ENCODE results near the gene RYR3.

Gene RYR3

GRCh38 chr15:33539825-33540573, 229.2 kb downstream of the RYR3 start:
- peaks cover 2% of the 10 kb centered on the region for H3K27me3 ChIP-seq (replicated peaks; ENCODE audit: control insufficient read depth, insufficient read depth, low read length)
- H3K4me3 ChIP-seq (replicated peaks; ENCODE audit: low read depth, low read length): no peak overlapping the region
- TF ChIP-seq, protein P1, sequence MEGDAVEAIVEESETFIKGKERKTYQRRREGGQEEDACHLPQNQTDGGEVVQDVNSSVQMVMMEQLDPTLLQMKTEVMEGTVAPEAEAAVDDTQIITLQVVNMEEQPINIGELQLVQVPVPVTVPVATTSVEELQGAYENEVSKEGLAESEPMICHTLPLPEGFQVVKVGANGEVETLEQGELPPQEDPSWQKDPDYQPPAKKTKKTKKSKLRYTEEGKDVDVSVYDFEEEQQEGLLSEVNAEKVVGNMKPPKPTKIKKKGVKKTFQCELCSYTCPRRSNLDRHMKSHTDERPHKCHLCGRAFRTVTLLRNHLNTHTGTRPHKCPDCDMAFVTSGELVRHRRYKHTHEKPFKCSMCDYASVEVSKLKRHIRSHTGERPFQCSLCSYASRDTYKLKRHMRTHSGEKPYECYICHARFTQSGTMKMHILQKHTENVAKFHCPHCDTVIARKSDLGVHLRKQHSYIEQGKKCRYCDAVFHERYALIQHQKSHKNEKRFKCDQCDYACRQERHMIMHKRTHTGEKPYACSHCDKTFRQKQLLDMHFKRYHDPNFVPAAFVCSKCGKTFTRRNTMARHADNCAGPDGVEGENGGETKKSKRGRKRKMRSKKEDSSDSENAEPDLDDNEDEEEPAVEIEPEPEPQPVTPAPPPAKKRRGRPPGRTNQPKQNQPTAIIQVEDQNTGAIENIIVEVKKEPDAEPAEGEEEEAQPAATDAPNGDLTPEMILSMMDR (IDR thresholded peaks at IDR 0.05; ENCODE audit: insufficient read depth, low read length, poor library complexity, severe bottlenecking): no peak
- H3K36me3 ChIP-seq (ENCODE audit: control insufficient read depth, insufficient read depth, low read length): no peaks in the 10 kb centered on the region
- DNase-seq (ENCODE audit: extremely low read depth, insufficient read length): no peak

- Histone ChIP-seq H3K36me3 (ENCODE audit: control insufficient read depth, insufficient read depth, low read length) (no peaks in the 10 kb centered on the region), H3K4me3 (replicated peaks; ENCODE audit: low read depth, low read length) (no peak overlapping the region), H3K27me3 (replicated peaks; ENCODE audit: control insufficient read depth, insufficient read depth, low read length) (no peaks in the 10 kb centered on the region; the same call in 1 of the 2 replicates)
- DNase-seq (ENCODE audit: extremely low read depth, insufficient read length): no peak
- TF ChIP-seq, protein P1 (IDR thresholded peaks at IDR 0.05; ENCODE audit: insufficient read depth, low read length, poor library complexity, severe bottlenecking): no peak
Measured at GRCh38 chr15:33543957-33544356, 233.2 kb downstream of the RYR3 start.

DNA sequence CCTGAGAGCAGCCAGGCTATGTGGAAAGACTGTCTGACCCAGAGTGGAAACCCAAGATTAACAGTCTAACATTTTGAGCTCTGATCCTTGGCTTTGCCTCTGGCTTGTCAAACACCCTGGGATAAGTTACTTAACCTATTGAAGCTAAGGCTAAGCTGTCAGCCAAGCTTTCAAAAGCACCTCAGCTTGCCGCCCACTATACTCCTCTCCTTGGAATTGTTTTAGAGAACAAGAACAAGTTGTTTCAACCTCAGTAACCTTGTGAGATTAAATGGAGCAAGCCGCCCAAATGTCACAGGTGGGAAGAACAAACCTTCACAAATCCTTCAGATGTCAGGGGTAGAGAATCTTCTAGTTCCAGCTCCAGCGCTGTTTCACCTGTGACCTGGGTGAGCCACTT, 235.1 kb downstream of the RYR3 start:
- H3K4me3 ChIP-seq (replicated peaks; ENCODE audit: low read depth, low read length): no peak overlapping the region

DNA sequence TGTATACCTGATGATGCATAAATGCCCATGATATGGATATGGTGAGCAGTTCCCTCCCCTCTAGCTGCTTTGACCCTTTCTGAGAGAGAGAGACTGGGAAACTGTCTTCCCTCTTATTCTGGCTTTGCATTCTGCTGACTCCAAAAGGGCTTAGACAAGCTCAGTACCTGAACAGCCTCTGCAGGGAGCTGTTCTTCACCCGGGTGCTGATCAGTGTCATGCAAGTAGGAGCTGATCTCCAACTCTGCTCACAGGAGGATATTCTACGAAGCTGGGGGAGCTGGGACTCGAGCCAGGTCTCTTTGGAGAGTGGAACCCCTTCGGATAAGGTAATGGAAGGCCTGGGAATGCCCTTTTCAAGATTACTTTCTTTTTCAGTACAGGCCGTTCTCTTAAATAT, 237.1 kb downstream of the RYR3 start:
- TF ChIP-seq, protein P1 (IDR thresholded peaks at IDR 0.05; ENCODE audit: insufficient read depth, low read length, poor library complexity, severe bottlenecking): no peak
- DNase-seq (ENCODE audit: extremely low read depth, insufficient read length): no peak
- H3K36me3 ChIP-seq (ENCODE audit: control insufficient read depth, insufficient read depth, low read length): no peaks in the 10 kb centered on the region
- no peak overlapping the region for H3K4me3 ChIP-seq (replicated peaks; ENCODE audit: low read depth, low read length)
- no peaks in the 10 kb centered on the region for H3K27me3 ChIP-seq (replicated peaks; ENCODE audit: control insufficient read depth, insufficient read depth, low read length)

More for the DNA sequence above, 235.1 kb downstream of the RYR3 start:
- no peaks in the 10 kb centered on the region for H3K27me3 ChIP-seq (replicated peaks; ENCODE audit: control insufficient read depth, insufficient read depth, low read length)
- no peaks in the 10 kb centered on the region for H3K36me3 ChIP-seq (ENCODE audit: control insufficient read depth, insufficient read depth, low read length)
- no peak for DNase-seq (ENCODE audit: extremely low read depth, insufficient read length)
- TF ChIP-seq, protein P1 (IDR thresholded peaks at IDR 0.05; ENCODE audit: insufficient read depth, low read length, poor library complexity, severe bottlenecking): no peak

DNA sequence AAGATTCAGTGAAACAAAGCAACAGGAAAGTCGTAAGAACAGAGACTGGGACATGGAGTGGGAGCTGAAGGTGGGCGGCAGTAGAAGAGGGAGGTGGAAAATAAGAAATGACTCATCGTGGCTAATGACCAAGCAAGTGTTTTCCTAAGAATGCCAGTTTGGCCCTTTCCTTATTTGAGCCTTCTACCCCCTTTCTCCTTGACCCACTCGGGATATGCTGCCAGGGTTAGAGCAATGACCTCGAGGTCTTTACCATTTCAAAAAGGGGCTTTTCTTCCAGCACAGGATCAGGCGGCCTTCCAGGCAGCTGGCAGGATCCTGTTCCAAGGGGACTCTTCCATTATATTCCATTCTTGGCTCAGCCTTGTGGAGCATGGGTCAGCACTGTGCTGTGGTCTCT, 241.1 kb downstream of the RYR3 start:
- no peaks in the 10 kb centered on the region for H3K36me3 ChIP-seq (ENCODE audit: control insufficient read depth, insufficient read depth, low read length)
- DNase-seq (ENCODE audit: extremely low read depth, insufficient read length): no peak
- TF ChIP-seq, protein P1 (IDR thresholded peaks at IDR 0.05; ENCODE audit: insufficient read depth, low read length, poor library complexity, severe bottlenecking): no peak
- H3K4me3 ChIP-seq (replicated peaks; ENCODE audit: low read depth, low read length): no peak overlapping the region
- no peaks in the 10 kb centered on the region for H3K27me3 ChIP-seq (replicated peaks; ENCODE audit: control insufficient read depth, insufficient read depth, low read length)
